NOMO-1 treated with dmso at 0.1 percent for 144 hours (cell line): ENCODE measurements around the gene ENAH.
"Not testable (repeated sequence)": the region's sequence is repeated elsewhere in the genome, so short reads cannot be mapped to it uniquely, and the experiment has no call there.

Experiments used
- DNase-seq: peaks from one replicate; lab custom pipeline; 2025; ENCODE audit not compliant: unreplicated experiment; lab: John Stamatoyannopoulos, UW

ENAH gene

GRCh38 chr1:225532240-225532944 lies 120.5 kb downstream of the ENAH start:
- no peak for DNase-seq

- DNase-seq: no peak
Observed at GRCh38 chr1:225529726-225530125, 123.2 kb downstream of the ENAH start.

GRCh38 chr1:225527575-225527974 lies 125.3 kb downstream of the ENAH start:
- no peak for DNase-seq

- no peak for DNase-seq
Observed at GRCh38 chr1:225526878-225527277, 126.0 kb downstream of the ENAH start.

GRCh38 chr1:225525377-225525776 lies 127.5 kb downstream of the ENAH start:
- no peak for DNase-seq

- DNase-seq: no peak
Observed at GRCh38 chr1:225524570-225524969, 128.4 kb downstream of the ENAH start.

- no peak for DNase-seq
Observed at GRCh38 chr1:225523263-225523950, 129.5 kb downstream of the ENAH start.

GRCh38 chr1:225522588-225523262 lies 130.2 kb downstream of the ENAH start:
- no peak for DNase-seq

GRCh38 chr1:225520587-225521227 lies 132.2 kb downstream of the ENAH start:
- no peak for DNase-seq

GRCh38 chr1:225519166-225519863 lies 133.6 kb downstream of the ENAH start:
- DNase-seq: no peak

GRCh38 chr1:225517697-225518096 lies 135.2 kb downstream of the ENAH start:
- peak; percentile 50 for DNase-seq

GRCh38 chr1:225517221-225517620 lies 135.7 kb downstream of the ENAH start:
- DNase-seq: no peak

GRCh38 chr1:225514671-225515081 lies 138.2 kb downstream of the ENAH start:
- DNase-seq: no peak

- DNase-seq: not testable (repeated sequence)
Observed at GRCh38 chr1:225513576-225513975, 139.3 kb downstream of the ENAH start.

- DNase-seq: no peak
Observed at GRCh38 chr1:225511828-225512381, 141.0 kb downstream of the ENAH start.

GRCh38 chr1:225510740-225511139 lies 142.2 kb downstream of the ENAH start:
- not testable (repeated sequence) for DNase-seq

GRCh38 chr1:225509770-225510169 lies 143.2 kb downstream of the ENAH start:
- DNase-seq: no peak

- no peak for DNase-seq
Observed at GRCh38 chr1:225509376-225509707, 143.6 kb downstream of the ENAH start.

- DNase-seq: no peak
Observed at GRCh38 chr1:225508538-225509375, 144.2 kb downstream of the ENAH start.

GRCh38 chr1:225506727-225507126 lies 146.2 kb downstream of the ENAH start:
- DNase-seq: no peak
